IMR-90 (cell line): Measurements from ENCODE around the gene FOXL3. TPM values are rescaled to one million over a fixed set of nuclear protein-coding genes. Genes with fewer than 3 reads are reported as not detected.

ENCODE experiments used
- ATAC-seq: fragments of 200-7000 bp; cut with Tn5 transposase; 2 replicates; pipeline ENCODE4 v1.9.1; 2020; ENCODE audit warnings: low read depth, mild to moderate bottlenecking, moderate library complexity
- BruUV-seq: library from RNA; stranded (reverse); fragments of 400-500 nt; replicated peaks from 2 replicates; lab custom pipeline; 2021; lab: Mats Ljungman, UMichigan
- CTCF ChIA-PET: fragments of 300-600 bp; formaldehyde crosslinking; extraction: SDS; loops from one replicate; lab custom pipeline; 2021; ENCODE audit warnings: antibody characterized with exemption; lab: Yijun Ruan, JAX
- POLR2A ChIA-PET: fragments of 300-600 bp; sonication (Branson Sonifier 250); formaldehyde crosslinking; loops from one replicate; lab custom pipeline; 2022; ENCODE audit warnings: antibody characterized with exemption; ENCODE audit not compliant: unreplicated experiment; lab: Charles Lee
- DNase-seq: peaks from one replicate; pipeline ENCODE4 v3.0.0; 2013
- H2AFZ ChIP-seq: replicated peaks from 2 replicates; pipeline ENCODE3; 2013; ENCODE audit warnings: low read length, mild to moderate bottlenecking; ENCODE audit not compliant: poor library complexity
- H2AK5ac ChIP-seq: 2 replicates; pipeline ENCODE4 v1.6.1; 2013; ENCODE audit warnings: low read depth, low read length, inconsistent platforms
- H2AK9ac ChIP-seq: replicated peaks from 2 replicates; pipeline ENCODE3; 2013; ENCODE audit warnings: mild to moderate bottlenecking, low read depth, low read length, moderate library complexity; ENCODE audit not compliant: poor library complexity
- H2BK120ac ChIP-seq: 2 replicates; pipeline ENCODE4 v1.6.1; 2013; ENCODE audit warnings: low read depth, low read length, inconsistent platforms
- H2BK15ac ChIP-seq: 3 replicates; pipeline ENCODE4 v1.6.1; 2013; ENCODE audit warnings: low read depth, low read length, inconsistent platforms
- H2BK20ac ChIP-seq: 2 replicates; pipeline ENCODE4 v1.6.1; 2013; ENCODE audit warnings: low read depth, mild to moderate bottlenecking, inconsistent platforms, low read length, moderate library complexity
- H2BK5ac ChIP-seq: 2 replicates; pipeline ENCODE4 v1.6.1; 2013; ENCODE audit warnings: mild to moderate bottlenecking, low read depth, low read length, inconsistent platforms; ENCODE audit not compliant: poor library complexity, severe bottlenecking
- H3K14ac ChIP-seq: replicated peaks from 2 replicates; pipeline ENCODE4 v1.6.1; 2013; ENCODE audit warnings: low read depth, low read length, inconsistent platforms
- H3K18ac ChIP-seq: 2 replicates; pipeline ENCODE4 v1.6.1; 2013; ENCODE audit warnings: low read depth, low read length, control low read depth
- H3K23ac ChIP-seq: 2 replicates; pipeline ENCODE4 v1.6.1; 2013; ENCODE audit warnings: low read depth, low read length, inconsistent platforms
- H3K27ac ChIP-seq: 2 replicates; pipeline ENCODE4 v1.5.1; 2013; ENCODE audit warnings: mild to moderate bottlenecking, control low read depth, low read length; ENCODE audit not compliant: insufficient read depth
- H3K27me3 ChIP-seq: 2 replicates; pipeline ENCODE4 v1.6.1; 2013; ENCODE audit warnings: low read length; ENCODE audit not compliant: control insufficient read depth, insufficient read depth
- H3K36me3 ChIP-seq: 2 replicates; pipeline ENCODE4 v1.6.1; 2013; ENCODE audit warnings: low read length, mixed read lengths; ENCODE audit not compliant: control insufficient read depth, insufficient read depth
- H3K4ac ChIP-seq: 2 replicates; pipeline ENCODE4 v1.6.1; 2013; ENCODE audit warnings: low read depth, low read length, inconsistent platforms
- H3K4me1 ChIP-seq: 2 replicates; pipeline ENCODE4 v1.6.1; 2013; ENCODE audit warnings: low read length, mixed read lengths; ENCODE audit not compliant: control insufficient read depth, insufficient read depth
- H3K4me2 ChIP-seq: 2 replicates; pipeline ENCODE4 v1.6.1; 2013; ENCODE audit warnings: low read depth, mild to moderate bottlenecking, control low read depth, low read length, moderate library complexity
- H3K4me3 ChIP-seq: 2 replicates; pipeline ENCODE4 v1.5.1; 2013; ENCODE audit warnings: low read depth, mild to moderate bottlenecking, control low read depth, low read length, moderate library complexity; ENCODE audit not compliant: insufficient read depth
- H3K56ac ChIP-seq: 2 replicates; pipeline ENCODE4 v1.6.1; 2013; ENCODE audit warnings: low read length, inconsistent platforms; ENCODE audit not compliant: insufficient read depth; ENCODE audit errors: extremely low read depth
- H3K79me1 ChIP-seq, 2 experiments: 2 replicates each; pipeline ENCODE4 v1.6.1; 2013; ENCODE audit warnings: low read length in 2 of 2, inconsistent platforms in 1 of 2, low read depth in 1 of 2
- H3K9ac ChIP-seq: 2 replicates; pipeline ENCODE4 v1.6.1; 2013; ENCODE audit warnings: low read depth, low read length, control low read depth
- H3K9me1 ChIP-seq: 2 replicates; pipeline ENCODE4 v1.6.1; 2013; ENCODE audit warnings: low read length, inconsistent platforms; ENCODE audit not compliant: insufficient read depth
- H3K9me3 ChIP-seq: 2 replicates; pipeline ENCODE4 v1.6.1; 2013; ENCODE audit warnings: low read length; ENCODE audit not compliant: control insufficient read depth, insufficient read depth
- H4K20me1 ChIP-seq: 2 replicates; pipeline ENCODE4 v1.6.1; 2013; ENCODE audit warnings: low read length, inconsistent platforms; ENCODE audit not compliant: insufficient read depth
- H4K5ac ChIP-seq: 2 replicates; pipeline ENCODE4 v1.6.1; 2013; ENCODE audit warnings: mild to moderate bottlenecking, low read depth, low read length, control low read depth
- H4K8ac ChIP-seq, 2 experiments: 2 replicates each; pipeline ENCODE4 v1.6.1; 2013; ENCODE audit warnings: low read depth in 2 of 2, low read length in 2 of 2, control low read depth in 1 of 2, inconsistent platforms in 1 of 2
- H4K91ac ChIP-seq: 2 replicates; pipeline ENCODE4 v1.6.1; 2013; ENCODE audit warnings: low read depth, low read length, inconsistent platforms; ENCODE audit not compliant: insufficient read depth
- MAFK ChIP-seq: IDR thresholded peaks from 2 replicates; pipeline ENCODE4 v1.6.1; 2012; ENCODE audit warnings: low read depth, low read length, improper control_type of control experiment
- RFX5 ChIP-seq: IDR thresholded peaks from 2 replicates; pipeline ENCODE4 v1.8.0; 2012; ENCODE audit warnings: low read depth, mild to moderate bottlenecking, low read length, moderate library complexity
- WGBS, 2 experiments: methylation state at CpG; one replicate each; pipeline versions ENCODE4 v1.1.5 to v1.1.7; 2013; ENCODE audit warnings: missing lambda C conversion rate in 2 of 2; ENCODE audit not compliant: insufficient read length in 1 of 2; ENCODE audit errors: extremely low coverage in 2 of 2; 5-methylcytosine and 5-hydroxymethylcytosine counted together
- dilution Hi-C: fragments of 300-500 bp; cut with HindIII; formaldehyde crosslinking; loops from one replicate; pipeline ENCODE4 v1.14.3; 2018; ENCODE audit warnings: low sequenced_read_pairs; ENCODE audit not compliant: unreplicated experiment
- in situ Hi-C: fragments of 300-500 bp; cut with MboI; formaldehyde crosslinking; loops from 3 replicates; pipeline ENCODE4 v1.14.3; 2019; ENCODE audit warnings: low sequenced_read_pairs, inconsistent platforms, mixed read lengths
- intact Hi-C: fragments of 100-400 bp; cut with micrococcal nuclease; formaldehyde crosslinking; loops from 2 replicates; pipeline ENCODE4 v1.10.0; 2022
- polyA plus RNA-seq, 3 experiments: library from polyadenylated mRNA; depleted of rRNA; stranded (reverse); fragments of >200 nt; gene quantifications; 2 replicates each; pipeline ENCODE4 v1.2.3, GENCODE V29; 2012; ENCODE audit warnings: low replicate concordance in 1 of 3
- total RNA-seq: library from RNA; depleted of rRNA; stranded (reverse); fragments of >200 nt; gene quantifications from 2 replicates; pipeline ENCODE4 v1.2.3, GENCODE V29; 2012

The FOXL3 gene
- total and polyA plus RNA-seq, 2 of the 4 experiments (the other 2 are of a cell fraction): not detected

- H2AK5ac ChIP-seq: no peak overlapping the region
- H4K91ac ChIP-seq: no peak overlapping the region
- H3K18ac ChIP-seq: no peak overlapping the region
- dilution Hi-C loops: no loop called here
- no peak overlapping the region for H3K9ac ChIP-seq
- H2BK5ac ChIP-seq: no peak overlapping the region
- H2BK120ac ChIP-seq: no peak overlapping the region
- no peak overlapping the region for H4K5ac ChIP-seq
- H3K9me3 ChIP-seq: peaks cover 1% of the 10 kb centered on the region; the same call in 1 of the 2 replicates
- no peak overlapping the region for H3K14ac ChIP-seq
- H3K79me1 ChIP-seq: no peaks in the 10 kb centered on the region
- peaks cover 97% of the 10 kb centered on the region for H3K36me3 ChIP-seq
- no peak overlapping the region for H4K8ac ChIP-seq
- DNase-seq (no peak), ATAC-seq (no peak)
- CTCF ChIA-PET: no interaction called here
- no TSS peak for BruUV-seq
- H2AFZ ChIP-seq: no peak overlapping the region
- no peak overlapping the region for H2BK15ac ChIP-seq
- no peaks in the 10 kb centered on the region for H3K9me1 ChIP-seq
- TF ChIP-seq RFX5 (no peak), MAFK (no peak)
- H3K4me1 ChIP-seq: no peaks in the 10 kb centered on the region
- no peak overlapping the region for H2AK9ac ChIP-seq
- POLR2A ChIA-PET: no interaction called here
- in situ Hi-C loops: no loop called here
- H2BK20ac ChIP-seq: no peak overlapping the region
- no peak overlapping the region for H3K4ac ChIP-seq
- 88% methylated on average over 5 of the region's 19 CpGs; no CpG with 5 or more reads in 1 of the 2 experiments for WGBS, 2 experiments
- no peaks in the 10 kb centered on the region; the same call in 1 of the 2 replicates for H4K20me1 ChIP-seq
- H3K27ac ChIP-seq: no peak overlapping the region
- no peaks in the 10 kb centered on the region for H3K27me3 ChIP-seq
- no peak overlapping the region for H3K4me3 ChIP-seq
- intact Hi-C loops: no loop called here
- no peak overlapping the region for H3K4me2 ChIP-seq
- no peak overlapping the region for H3K56ac ChIP-seq
- H3K23ac ChIP-seq: no peak overlapping the region
Measured at GRCh38 chr7:255038-255435, 34.9 kb upstream of the FOXL3 start.
